COLO668 (cell line): ENCODE measurements around the gene TMCO2.

Source experiments
- DNase-seq: peaks from one replicate; lab custom pipeline; 2025; ENCODE audit not compliant: unreplicated experiment; lab: John Stamatoyannopoulos, UW

The TMCO2 gene

GRCh38 chr1:40257688-40258444, 10.1 kb downstream of the TMCO2 start, which contains the start of gene ZMPSTE24:
Gene ZMPSTE24, plus strand, starts transcription at chr1:40258236. Its CDS starts 36 bp downstream, at chr1:40258272.
- peak; percentile 100 for DNase-seq

GRCh38 chr1:40258445-40258769, 10.7 kb downstream of the TMCO2 start:
- DNase-seq = no peak

GRCh38 chr1:40264354-40264781, 16.6 kb downstream of the TMCO2 start:
- DNase-seq = no peak

GRCh38 chr1:40265298-40265697, 17.6 kb downstream of the TMCO2 start:
- DNase-seq = no peak

- DNase-seq = no peak
These were observed 18.2 kb downstream of the TMCO2 start for GRCh38 chr1:40265919-40266318.

DNA sequence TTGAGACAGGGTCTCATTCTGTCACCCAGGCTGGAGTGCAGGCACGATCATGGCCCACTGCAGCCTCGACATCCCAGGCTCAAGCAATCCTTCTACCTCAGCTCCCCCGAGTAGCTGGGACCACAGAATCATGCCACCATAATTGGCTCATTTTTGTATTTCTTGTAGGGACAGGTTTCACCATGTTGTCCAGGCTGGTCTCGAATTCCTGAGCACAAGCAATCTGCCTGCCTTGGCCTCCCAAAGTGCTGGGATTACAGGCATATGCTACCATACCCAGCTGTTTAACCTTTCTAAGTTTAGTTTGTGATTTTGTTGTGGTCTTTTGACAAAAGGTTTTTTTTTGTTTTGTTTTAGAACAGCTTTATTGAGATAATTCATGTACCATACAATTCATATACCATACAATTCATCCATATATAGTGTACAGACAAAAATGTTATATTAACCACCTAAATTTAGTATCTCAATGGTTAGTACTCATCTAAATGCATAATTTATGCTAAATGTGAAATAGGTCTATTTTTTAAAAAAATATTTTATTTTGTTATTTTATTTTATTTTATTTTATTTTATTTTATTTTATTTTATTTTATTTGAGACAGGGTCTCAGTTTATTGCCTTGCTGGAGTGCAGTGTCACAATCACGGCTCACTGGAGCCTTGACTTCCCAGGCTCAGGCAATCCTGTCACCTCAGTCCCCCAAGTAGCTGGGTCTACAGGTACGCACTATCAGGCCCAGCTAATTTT, 19.2 kb downstream of the TMCO2 start:
- DNase-seq = no peak

DNA sequence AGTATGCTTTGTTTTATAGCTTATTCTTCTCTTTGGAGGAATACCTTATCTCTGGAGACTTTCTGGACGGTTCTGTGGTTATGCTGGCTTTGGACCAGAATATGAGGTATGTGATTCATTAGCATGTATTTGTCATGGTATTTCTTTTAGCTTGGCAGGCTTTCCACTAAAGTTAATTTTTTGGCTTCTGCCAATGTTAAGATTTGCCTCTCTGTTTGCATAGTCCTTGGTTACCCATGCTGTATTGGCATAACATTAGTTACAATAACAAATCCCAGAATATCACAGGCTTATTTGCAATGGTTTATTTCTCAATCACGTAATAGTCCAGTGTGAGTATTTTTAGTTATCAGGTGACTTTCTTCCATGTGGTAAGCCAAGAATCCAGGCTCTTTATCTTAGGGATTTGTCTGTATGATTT, 20.0 kb downstream of the TMCO2 start:
- DNase-seq = no peak

DNA sequence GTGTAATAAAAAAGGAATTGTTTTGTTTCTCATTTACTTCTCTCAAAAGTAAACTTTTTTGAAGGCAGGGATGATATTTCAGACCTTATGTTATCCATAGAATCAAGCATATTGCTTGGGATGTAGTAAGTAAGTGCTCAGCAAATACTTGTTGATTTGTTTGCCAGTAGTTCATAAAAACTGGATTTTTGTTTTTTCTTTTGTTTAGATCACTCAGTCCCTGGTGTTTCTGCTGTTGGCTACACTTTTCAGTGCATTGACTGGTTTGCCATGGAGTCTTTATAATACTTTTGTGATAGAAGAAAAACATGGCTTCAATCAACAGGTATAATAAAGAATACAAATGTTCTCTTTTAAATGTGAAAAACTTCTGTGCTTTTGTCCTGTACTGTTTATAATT, 20.5 kb downstream of the TMCO2 start:
- no peak for DNase-seq

- DNase-seq = no peak
These were observed 22.6 kb downstream of the TMCO2 start for GRCh38 chr1:40270152-40270834.

- no peak for DNase-seq
These were observed 25.0 kb downstream of the TMCO2 start for GRCh38 chr1:40272653-40273213.

DNA sequence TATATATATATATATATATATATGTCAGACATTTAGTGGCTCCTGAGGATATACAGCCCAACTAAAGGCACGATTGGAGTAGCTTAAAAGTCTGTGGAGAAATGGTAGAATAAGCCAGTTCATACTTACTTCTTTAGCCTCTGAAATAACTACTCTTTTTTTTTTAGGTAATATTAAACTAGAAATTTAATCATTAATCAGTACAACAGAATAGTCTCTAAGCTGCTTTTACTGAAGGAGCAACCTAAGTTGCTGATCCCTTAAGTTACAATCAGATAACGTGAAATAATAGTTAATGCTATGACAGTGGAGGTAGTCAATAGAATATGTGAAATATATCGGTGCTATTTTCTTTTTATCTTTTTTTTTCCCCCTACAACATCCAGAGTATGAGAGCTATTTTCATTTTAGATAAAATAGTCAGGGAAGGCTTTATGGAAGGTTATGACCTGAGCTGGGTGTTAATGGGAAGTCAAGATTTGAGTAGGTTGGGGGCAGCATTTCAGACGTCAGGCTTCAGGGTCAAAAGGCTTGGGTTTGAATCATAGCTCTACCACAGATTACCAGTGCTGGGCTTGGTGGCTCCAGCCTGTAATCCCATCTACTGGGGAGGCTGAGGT, 25.9 kb downstream of the TMCO2 start:
- no peak for DNase-seq

GRCh38 chr1:40274331-40274730, 26.6 kb downstream of the TMCO2 start:
- no peak for DNase-seq

DNA sequence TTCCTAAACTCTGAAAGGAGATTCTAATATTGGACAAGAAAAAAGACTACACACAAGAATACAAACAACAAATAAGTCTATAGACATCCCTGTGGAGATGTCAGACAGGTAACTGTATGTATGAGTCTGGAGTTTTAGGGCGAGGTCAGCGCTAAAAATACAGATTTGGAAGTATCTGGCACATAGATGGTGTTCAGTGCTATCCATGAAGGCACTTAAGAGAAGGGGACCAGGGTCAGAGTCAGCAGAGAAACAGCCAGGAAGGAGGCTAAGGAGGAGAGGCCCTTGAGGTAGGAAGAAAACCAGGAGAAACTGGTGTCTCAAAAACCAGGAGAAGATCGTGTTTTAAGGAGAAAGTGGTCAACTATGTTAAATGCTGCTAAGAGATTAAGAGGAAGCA, 28.4 kb downstream of the TMCO2 start:
- DNase-seq = no peak

GRCh38 chr1:40281853-40282252, 34.1 kb downstream of the TMCO2 start:
- DNase-seq = no peak

- DNase-seq = no peak
These were observed 43.6 kb downstream of the TMCO2 start for GRCh38 chr1:40291293-40291692.

DNA sequence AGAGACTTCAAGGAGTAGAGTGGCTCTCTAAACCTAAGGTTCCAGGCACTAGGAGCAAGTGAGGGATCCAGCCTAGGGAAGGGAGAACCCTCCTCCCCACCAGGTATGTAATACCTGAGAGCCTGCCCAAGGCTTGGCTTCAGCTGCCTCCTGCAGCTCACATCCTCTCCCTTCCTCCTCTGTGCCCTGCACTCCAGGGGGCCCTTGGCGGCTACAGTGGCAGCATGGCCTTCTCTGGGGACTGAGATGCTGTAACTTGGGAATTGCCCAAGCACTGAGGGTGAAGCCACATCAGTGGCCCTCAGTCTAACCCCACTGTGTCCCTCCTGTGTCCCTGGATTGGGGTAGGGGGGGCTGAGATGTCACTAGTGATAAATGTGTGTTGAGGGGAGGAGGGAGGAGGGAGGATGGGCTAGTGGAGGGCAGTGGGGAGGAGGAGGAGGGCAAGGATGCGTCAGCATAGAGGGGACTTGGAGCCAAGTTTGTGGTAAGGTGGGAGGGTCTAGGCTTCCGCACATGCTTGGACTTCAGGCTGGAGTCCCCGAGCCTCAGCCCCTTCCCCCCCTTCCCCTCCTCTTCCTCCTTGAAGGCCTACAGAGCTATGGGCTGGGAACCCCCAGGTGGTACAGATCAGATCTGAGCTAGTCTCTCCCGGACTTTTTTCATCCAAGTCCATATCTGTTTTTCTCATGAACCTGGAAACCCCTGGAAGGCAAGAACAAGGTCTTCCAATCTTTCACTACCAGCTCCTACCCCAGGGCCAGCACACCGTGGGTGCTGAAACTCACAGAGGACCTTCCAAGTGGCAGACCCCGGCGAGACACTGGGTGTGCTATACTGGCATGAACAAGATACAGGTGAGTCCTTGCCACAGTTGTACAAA, 51.9 kb downstream of the TMCO2 start:
- DNase-seq = no peak

DNA sequence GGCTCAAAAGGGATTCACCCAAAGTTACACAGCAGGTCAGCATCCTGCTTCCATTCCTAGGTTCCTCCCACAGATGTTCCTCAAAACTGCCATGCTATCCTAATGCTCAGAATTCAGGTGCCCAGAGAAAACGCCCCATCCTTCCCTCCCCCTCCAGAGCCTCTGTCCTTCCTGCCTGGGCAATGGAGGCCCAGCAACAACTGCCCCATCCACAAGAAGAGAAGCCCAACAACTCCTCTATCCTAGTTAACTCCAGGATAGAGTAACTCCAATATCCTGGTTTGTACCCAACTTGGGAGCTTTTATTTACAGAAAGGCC, 52.5 kb downstream of the TMCO2 start:
- no peak for DNase-seq

DNA sequence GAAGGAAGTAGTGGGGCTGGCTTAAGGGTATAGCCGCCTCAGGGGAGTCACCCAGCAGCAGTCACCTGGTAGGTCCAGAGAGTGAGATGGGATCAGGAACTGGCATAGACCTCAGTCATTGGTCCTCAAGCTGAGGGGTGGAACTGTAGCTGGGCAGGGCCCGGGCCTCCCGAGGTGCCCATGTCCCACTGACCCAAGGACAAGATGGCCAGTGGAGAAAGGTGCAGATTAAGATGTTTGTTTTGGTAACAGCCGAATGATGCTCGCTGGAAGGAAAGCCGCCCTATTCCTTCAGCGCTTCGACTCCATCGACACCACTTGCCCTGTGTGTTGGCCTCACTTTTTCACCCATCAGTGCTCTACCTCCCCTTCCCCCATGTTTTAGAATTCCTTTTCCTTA, 52.9 kb downstream of the TMCO2 start:
- no peak for DNase-seq

DNA sequence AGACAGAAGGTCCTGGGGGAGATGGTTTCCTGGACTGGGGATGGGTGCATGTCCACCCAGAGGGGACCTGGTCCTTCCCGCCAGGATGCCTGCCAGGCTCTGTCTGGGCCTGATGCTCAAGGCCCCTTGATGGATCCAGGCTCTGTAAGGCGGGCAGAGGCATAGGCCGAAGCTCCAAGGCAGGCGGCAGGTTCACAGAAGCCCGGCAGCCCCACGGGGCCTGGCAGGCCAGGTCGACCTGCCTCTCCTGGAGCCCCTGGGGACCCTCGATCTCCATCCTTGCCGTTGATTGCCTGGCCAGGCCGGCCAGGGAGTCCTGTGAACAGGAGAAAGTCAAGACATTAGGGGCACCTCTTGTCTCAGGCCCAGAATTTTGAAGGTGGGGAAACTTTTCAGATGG, 53.3 kb downstream of the TMCO2 start:
- no peak for DNase-seq
